HG03565 (cell line): Measurements from ENCODE around the gene ZCCHC17.

Experiments used
- ATAC-seq: cut with Tn5 transposase; IDR thresholded peaks from one replicate; pipeline ENCODE4 v1.9.1; 2021; ENCODE audit warnings: mild to moderate bottlenecking, moderate library complexity; ENCODE audit not compliant: unreplicated experiment

The ZCCHC17 gene

GRCh38 chr1:31302709-31303441 is 6.0 kb downstream of the ZCCHC17 start:
- no peak for ATAC-seq

GRCh38 chr1:31306278-31306677 is 9.4 kb downstream of the ZCCHC17 start:
- ATAC-seq: no peak

- ATAC-seq: no peak
Measured at GRCh38 chr1:31308036-31308435, 11.2 kb downstream of the ZCCHC17 start.

- no peak for ATAC-seq
Measured at GRCh38 chr1:31310198-31310597, 13.4 kb downstream of the ZCCHC17 start.

- no peak for ATAC-seq
Measured at GRCh38 chr1:31315902-31316301, 19.1 kb downstream of the ZCCHC17 start.

GRCh38 chr1:31318146-31318545 is 21.3 kb downstream of the ZCCHC17 start:
- ATAC-seq: no peak

GRCh38 chr1:31324093-31324492 is 27.3 kb downstream of the ZCCHC17 start:
- ATAC-seq: no peak

- ATAC-seq: no peak
Measured at GRCh38 chr1:31324992-31325391, 28.2 kb downstream of the ZCCHC17 start.

- ATAC-seq: no peak
Measured at GRCh38 chr1:31326461-31326860, 29.6 kb downstream of the ZCCHC17 start.

- no peak for ATAC-seq
Measured at GRCh38 chr1:31327381-31327780, 30.5 kb downstream of the ZCCHC17 start.

GRCh38 chr1:31335007-31335406 is 38.2 kb downstream of the ZCCHC17 start:
- ATAC-seq: no peak

GRCh38 chr1:31336687-31337467 is 40.0 kb downstream of the ZCCHC17 start:
- no peak for ATAC-seq

GRCh38 chr1:31344503-31344902 is 47.7 kb downstream of the ZCCHC17 start:
- no peak for ATAC-seq

GRCh38 chr1:31345635-31346034 is 48.8 kb downstream of the ZCCHC17 start:
- no peak for ATAC-seq

- ATAC-seq: no peak
Measured at GRCh38 chr1:31346785-31347184, 50.0 kb downstream of the ZCCHC17 start.

- no peak for ATAC-seq
Measured at GRCh38 chr1:31348449-31348848, 51.6 kb downstream of the ZCCHC17 start.

GRCh38 chr1:31354283-31354682 is 57.5 kb downstream of the ZCCHC17 start:
- no peak for ATAC-seq

- ATAC-seq: no peak
Measured at GRCh38 chr1:31356427-31356826, 59.6 kb downstream of the ZCCHC17 start.

GRCh38 chr1:31361607-31362006 is 64.8 kb downstream of the ZCCHC17 start:
- no peak for ATAC-seq

- no peak for ATAC-seq
Measured at GRCh38 chr1:31362032-31362431, 65.2 kb downstream of the ZCCHC17 start.

- ATAC-seq: no peak
Measured at GRCh38 chr1:31364561-31365250, 67.9 kb downstream of the ZCCHC17 start.

GRCh38 chr1:31366796-31367195 is 70.0 kb downstream of the ZCCHC17 start:
- ATAC-seq: no peak
